H9 (cell line): ENCODE measurements around the gene LGALS7. TPM values are rescaled to one million over a fixed set of nuclear protein-coding genes. Genes with fewer than 3 reads are reported as not detected.

ENCODE experiments used
- DNase-seq: peaks from one replicate; pipeline ENCODE4 v3.0.0-alpha.2; 2017
- H2AFZ ChIP-seq: one replicate; pipeline ENCODE4 v1.6.1; 2013; ENCODE audit warnings: mild to moderate bottlenecking, low read length, control low read depth, moderate library complexity
- H2AK5ac ChIP-seq: 2 replicates; pipeline ENCODE4 v1.6.1; 2013; ENCODE audit warnings: low read length, control low read depth, mixed read lengths; ENCODE audit not compliant: insufficient read length
- H2BK120ac ChIP-seq: one replicate; pipeline ENCODE4 v1.6.1; 2013; ENCODE audit warnings: low read depth, mild to moderate bottlenecking, low read length, control low read depth, inconsistent platforms; ENCODE audit not compliant: poor library complexity, severe bottlenecking
- H2BK12ac ChIP-seq: 2 replicates; pipeline ENCODE4 v1.6.1; 2013; ENCODE audit warnings: low read length, control low read depth, mixed read lengths, low read depth; ENCODE audit not compliant: insufficient read length
- H2BK15ac ChIP-seq: 2 replicates; pipeline ENCODE4 v1.6.1; 2013; ENCODE audit warnings: low read depth, low read length, control low read depth
- H2BK20ac ChIP-seq: one replicate; pipeline ENCODE4 v1.6.1; 2013; ENCODE audit warnings: low read depth, mild to moderate bottlenecking, low read length, control low read depth, inconsistent platforms; ENCODE audit not compliant: poor library complexity, severe bottlenecking
- H2BK5ac ChIP-seq: 2 replicates; pipeline ENCODE4 v1.6.1; 2013; ENCODE audit warnings: low read length, control low read depth, mixed read lengths; ENCODE audit not compliant: insufficient read length
- H3K14ac ChIP-seq: 2 replicates; pipeline ENCODE4 v1.6.1; 2013; ENCODE audit warnings: low read length, control low read depth; ENCODE audit not compliant: insufficient read depth
- H3K18ac ChIP-seq: 2 replicates; pipeline ENCODE4 v1.6.1; 2013; ENCODE audit warnings: low read depth, mild to moderate bottlenecking, mixed read lengths, low read length, control low read depth; ENCODE audit not compliant: insufficient read length
- H3K23ac ChIP-seq: 2 replicates; pipeline ENCODE4 v1.6.1; 2013; ENCODE audit warnings: low read length, control low read depth, mixed read lengths, low read depth; ENCODE audit not compliant: insufficient read length
- H3K23me2 ChIP-seq: 2 replicates; pipeline ENCODE4 v1.6.1; 2013; ENCODE audit warnings: low read depth, mild to moderate bottlenecking, mixed read lengths, low read length, control low read depth; ENCODE audit not compliant: insufficient read length, poor library complexity, severe bottlenecking
- H3K27ac ChIP-seq: 2 replicates; pipeline ENCODE4 v1.5.1; 2013; ENCODE audit warnings: low read length, control low read depth, mixed read lengths, low read depth; ENCODE audit not compliant: insufficient read length
- H3K27me3 ChIP-seq: 2 replicates; pipeline ENCODE4 v1.6.1; 2013; ENCODE audit warnings: low read length, control low read depth, inconsistent platforms; ENCODE audit not compliant: insufficient read depth
- H3K4ac ChIP-seq: 2 replicates; pipeline ENCODE4 v1.6.1; 2013; ENCODE audit warnings: low read depth, mild to moderate bottlenecking, control low read depth, inconsistent platforms, low read length, moderate library complexity
- H3K4me1 ChIP-seq: 2 replicates; pipeline ENCODE4 v1.6.1; 2013; ENCODE audit warnings: low read length, control low read depth, inconsistent platforms; ENCODE audit not compliant: insufficient read depth
- H3K4me2 ChIP-seq: 2 replicates; pipeline ENCODE4 v1.6.1; 2013; ENCODE audit warnings: low read length, control low read depth, mixed read lengths; ENCODE audit not compliant: insufficient read length, insufficient read depth
- H3K56ac ChIP-seq: 2 replicates; pipeline ENCODE4 v1.6.1; 2013; ENCODE audit warnings: low read depth, mild to moderate bottlenecking, mixed read lengths, low read length, control low read depth; ENCODE audit not compliant: insufficient read length
- H3K79me1 ChIP-seq: 2 replicates; pipeline ENCODE4 v1.6.1; 2013; ENCODE audit warnings: low read depth, mild to moderate bottlenecking, moderate library complexity, low read length, control low read depth, inconsistent platforms; ENCODE audit not compliant: insufficient read depth, poor library complexity, severe bottlenecking
- H3K79me2 ChIP-seq: 2 replicates; pipeline ENCODE4 v1.6.1; 2013; ENCODE audit warnings: low read length, control low read depth, inconsistent platforms; ENCODE audit not compliant: insufficient read depth
- H3K9ac ChIP-seq: 2 replicates; pipeline ENCODE4 v1.6.1; 2013; ENCODE audit warnings: low read length, control low read depth, mixed read lengths; ENCODE audit not compliant: insufficient read length; ENCODE audit errors: extremely low read depth
- H3K9me3 ChIP-seq: one replicate; pipeline ENCODE4 v1.6.1; 2013; ENCODE audit warnings: low read depth, low read length, inconsistent platforms; ENCODE audit not compliant: control insufficient read depth
- H3T11ph ChIP-seq: one replicate; pipeline ENCODE4 v1.6.1; 2013; ENCODE audit warnings: mild to moderate bottlenecking, low read length, control low read depth, inconsistent platforms
- H4K20me1 ChIP-seq: one replicate; pipeline ENCODE4 v1.6.1; 2013; ENCODE audit not compliant: control insufficient read depth, insufficient read length, insufficient read depth
- H4K5ac ChIP-seq: 2 replicates; pipeline ENCODE4 v1.6.1; 2013; ENCODE audit warnings: low read depth, mild to moderate bottlenecking, mixed read lengths, low read length, control low read depth; ENCODE audit not compliant: insufficient read length
- H4K8ac ChIP-seq: replicated peaks from 2 replicates; pipeline ENCODE4 v1.6.1; 2013; ENCODE audit warnings: low read length, control low read depth, mixed read lengths, low read depth; ENCODE audit not compliant: insufficient read length
- H4K91ac ChIP-seq: 2 replicates; pipeline ENCODE4 v1.6.1; 2013; ENCODE audit warnings: low read depth, mild to moderate bottlenecking, moderate library complexity, mixed read lengths, low read length, control low read depth; ENCODE audit not compliant: insufficient read length
- H3K27ac Mint-ChIP-seq, 3 experiments: 2 replicates in 2 of 3; 3 replicates in 1 of 3; pipeline ENCODE4 v1.8.0; 2020 to 2021; ENCODE audit warnings: mixed read lengths in 3 of 3, mild to moderate bottlenecking in 1 of 3, moderate library complexity in 1 of 3
- H3K27me3 Mint-ChIP-seq: 2 replicates; pipeline ENCODE4 v1.8.0; 2021; ENCODE audit warnings: low read depth, mild to moderate bottlenecking, moderate library complexity, mixed read lengths
- H3K36me3 Mint-ChIP-seq, 3 experiments: 2 replicates in 2 of 3; 3 replicates in 1 of 3; pipeline ENCODE4 v1.8.0; 2020 to 2021; ENCODE audit warnings: low read depth in 3 of 3, mixed read lengths in 3 of 3; ENCODE audit not compliant: insufficient read depth in 1 of 3
- H3K4me1 Mint-ChIP-seq, 2 experiments: 2 replicates each; pipeline ENCODE4 v1.8.0; 2020; ENCODE audit warnings: mixed read lengths in 2 of 2
- H3K4me3 Mint-ChIP-seq, 2 experiments: 2 replicates in 1 of 2; 3 replicates in 1 of 2; pipeline ENCODE4 v1.8.0; 2020 to 2021; ENCODE audit warnings: mild to moderate bottlenecking in 2 of 2, mixed read lengths in 2 of 2, moderate library complexity in 1 of 2
- H3K9me3 Mint-ChIP-seq, 2 experiments: 2 replicates in 1 of 2; 3 replicates in 1 of 2; pipeline ENCODE4 v1.8.0; 2020; ENCODE audit warnings: mild to moderate bottlenecking in 2 of 2, mixed read lengths in 2 of 2, moderate library complexity in 1 of 2
- WGBS: extraction: QIAGEN DNeasy Blood & Tissue Kit; methylation state at CpG from one replicate; pipeline ENCODE4 v1.1.7; 2013; ENCODE audit warnings: missing lambda C conversion rate, low lambda C conversion rate, mixed read lengths; ENCODE audit not compliant: insufficient read length; ENCODE audit errors: extremely low coverage; 5-methylcytosine and 5-hydroxymethylcytosine counted together
- total RNA-seq: library from RNA; stranded (reverse); gene quantifications from 2 replicates; pipeline ENCODE4 v1.2.1, GENCODE V29; 2021
- TF ChIP-seq, protein P1 (sequence below): fragments of 200-600 bp; sonication (generic); conservative IDR thresholded peaks from 3 replicates; pipeline ENCODE4 v1.8.0; 2021; ENCODE audit warnings: antibody characterized with exemption, mild to moderate bottlenecking

The LGALS7 gene
- total RNA-seq, 1 experiment from 2014 or later = not detected

DNA sequence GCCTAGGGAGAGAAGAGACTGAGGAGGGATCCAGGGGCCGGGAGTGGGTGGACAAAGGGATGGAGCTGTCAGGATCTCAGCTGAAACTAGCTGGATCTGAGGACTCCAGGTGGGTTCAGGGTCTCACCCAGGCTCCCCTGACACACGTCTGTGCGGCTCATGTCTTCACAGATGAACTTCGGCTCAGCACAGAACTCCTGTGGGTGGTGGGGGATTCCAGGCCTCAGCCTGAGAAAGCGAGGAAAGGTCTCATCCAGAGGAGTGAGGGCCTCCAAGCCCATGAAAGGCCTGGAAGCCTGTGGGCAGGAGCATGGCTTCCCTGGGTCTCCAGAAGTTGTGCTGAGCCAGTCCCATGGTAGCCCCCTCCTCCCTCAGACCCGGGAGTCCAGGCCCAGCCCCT lies 30.4 kb downstream of the LGALS7 start:
- H3K9ac ChIP-seq = no peak overlapping the region
- no peak overlapping the region for H4K8ac ChIP-seq
- no peaks in the 10 kb centered on the region for H3K79me1 ChIP-seq
- no peak overlapping the region for H3K18ac ChIP-seq
- no peak overlapping the region for H2BK12ac ChIP-seq
- Mint-ChIP-seq H3K27ac (no peak overlapping the region), H3K36me3 (peaks cover 0 to 3% (median 0%) of the 10 kb centered on the region in 3 experiments; a peak in 2 of 7 replicates), H3K27me3 (peaks cover 26% of the 10 kb centered on the region), H3K4me3 (no peak overlapping the region), H3K4me1 (peaks cover 0 to 6% of the 10 kb centered on the region in 2 experiments; a peak in 2 of 4 replicates), H3K9me3 (no peaks in the 10 kb centered on the region; a peak in 1 of 5 replicates)
- no peak overlapping the region for H2BK20ac ChIP-seq
- H2AFZ ChIP-seq = no peak overlapping the region
- no peak overlapping the region for H3K4me2 ChIP-seq
- H3K9me3 ChIP-seq = no peaks in the 10 kb centered on the region
- no peak overlapping the region for H3K14ac ChIP-seq
- no peak overlapping the region for H3T11ph ChIP-seq
- no CpG with 5 or more reads among the region's 6 CpGs for WGBS
- no peak overlapping the region for H4K5ac ChIP-seq
- H4K20me1 ChIP-seq = no peaks in the 10 kb centered on the region
- no peak overlapping the region for H3K4ac ChIP-seq
- H2BK15ac ChIP-seq = no peak overlapping the region
- H2AK5ac ChIP-seq = no peak overlapping the region
- H3K23ac ChIP-seq = no peak overlapping the region
- no peaks in the 10 kb centered on the region; the same call in 1 of the 2 replicates for H3K27me3 ChIP-seq
- no peak overlapping the region for H2BK120ac ChIP-seq
- no peak for DNase-seq
- TF ChIP-seq, protein P1, sequence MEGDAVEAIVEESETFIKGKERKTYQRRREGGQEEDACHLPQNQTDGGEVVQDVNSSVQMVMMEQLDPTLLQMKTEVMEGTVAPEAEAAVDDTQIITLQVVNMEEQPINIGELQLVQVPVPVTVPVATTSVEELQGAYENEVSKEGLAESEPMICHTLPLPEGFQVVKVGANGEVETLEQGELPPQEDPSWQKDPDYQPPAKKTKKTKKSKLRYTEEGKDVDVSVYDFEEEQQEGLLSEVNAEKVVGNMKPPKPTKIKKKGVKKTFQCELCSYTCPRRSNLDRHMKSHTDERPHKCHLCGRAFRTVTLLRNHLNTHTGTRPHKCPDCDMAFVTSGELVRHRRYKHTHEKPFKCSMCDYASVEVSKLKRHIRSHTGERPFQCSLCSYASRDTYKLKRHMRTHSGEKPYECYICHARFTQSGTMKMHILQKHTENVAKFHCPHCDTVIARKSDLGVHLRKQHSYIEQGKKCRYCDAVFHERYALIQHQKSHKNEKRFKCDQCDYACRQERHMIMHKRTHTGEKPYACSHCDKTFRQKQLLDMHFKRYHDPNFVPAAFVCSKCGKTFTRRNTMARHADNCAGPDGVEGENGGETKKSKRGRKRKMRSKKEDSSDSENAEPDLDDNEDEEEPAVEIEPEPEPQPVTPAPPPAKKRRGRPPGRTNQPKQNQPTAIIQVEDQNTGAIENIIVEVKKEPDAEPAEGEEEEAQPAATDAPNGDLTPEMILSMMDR = no peak
- H3K56ac ChIP-seq = no peak overlapping the region
- H2BK5ac ChIP-seq = no peak overlapping the region
- no peaks in the 10 kb centered on the region for H3K4me1 ChIP-seq
- H3K27ac ChIP-seq = no peak overlapping the region
- no peak overlapping the region for H4K91ac ChIP-seq
- no peaks in the 10 kb centered on the region for H3K79me2 ChIP-seq
- H3K23me2 ChIP-seq = no peaks in the 10 kb centered on the region
